Neuronal stem cell (in vitro differentiated cells): ENCODE data around the gene TOX2.

Experiments
- DNase-seq: peaks from one replicate; pipeline ENCODE4 v3.0.0-alpha.2; 2013; ENCODE audit warnings: low spot score
- H2AFZ ChIP-seq: one replicate; pipeline ENCODE4 v1.6.1; 2013; ENCODE audit warnings: mild to moderate bottlenecking, low read length, inconsistent platforms
- H2AK5ac ChIP-seq: 2 replicates; pipeline ENCODE4 v1.6.1; 2013; ENCODE audit warnings: low read depth, mild to moderate bottlenecking, inconsistent platforms, low read length, moderate library complexity, mixed read lengths
- H2BK120ac ChIP-seq: 2 replicates; pipeline ENCODE4 v1.6.1; 2013; ENCODE audit warnings: low read depth, mild to moderate bottlenecking, inconsistent platforms, low read length, moderate library complexity, mixed read lengths
- H2BK12ac ChIP-seq: one replicate; pipeline ENCODE4 v1.6.1; 2013; ENCODE audit warnings: low read length, inconsistent platforms
- H2BK15ac ChIP-seq: 2 replicates; pipeline ENCODE4 v1.6.1; 2013; ENCODE audit warnings: mild to moderate bottlenecking, low read length, inconsistent platforms, mixed read lengths
- H2BK5ac ChIP-seq: one replicate; pipeline ENCODE4 v1.6.1; 2013; ENCODE audit warnings: inconsistent platforms, mild to moderate bottlenecking, low read length, moderate library complexity
- H3K14ac ChIP-seq: one replicate; pipeline ENCODE4 v1.6.1; 2013; ENCODE audit warnings: low read length, inconsistent platforms
- H3K18ac ChIP-seq: 2 replicates; pipeline ENCODE4 v1.6.1; 2013; ENCODE audit warnings: low read length, inconsistent platforms
- H3K23ac ChIP-seq: 2 replicates; pipeline ENCODE4 v1.6.1; 2013; ENCODE audit warnings: low read depth, mild to moderate bottlenecking, mixed read lengths, low read length, inconsistent platforms; ENCODE audit not compliant: poor library complexity
- H3K27ac ChIP-seq: replicated peaks from 3 replicates; pipeline ENCODE4 v1.5.1; 2013; ENCODE audit warnings: low read length, inconsistent platforms
- H3K27me3 ChIP-seq, 3 experiments: 2 replicates each; pipeline ENCODE4 v1.6.1; 2013; ENCODE audit warnings: low read length in 3 of 3, mild to moderate bottlenecking in 2 of 3, inconsistent platforms in 1 of 3, low read depth in 1 of 3, mixed read lengths in 1 of 3, moderate library complexity in 1 of 3; ENCODE audit not compliant: control insufficient read depth in 3 of 3, insufficient read depth in 3 of 3
- H3K36me3 ChIP-seq, 2 donors: replicated peaks in 1 of 2; 2 replicates each; pipeline ENCODE4 v1.6.1; 2013; ENCODE audit warnings: low read length in 2 of 2; ENCODE audit not compliant: control insufficient read depth in 2 of 2, insufficient read depth in 2 of 2
- H3K4ac ChIP-seq: 2 replicates; pipeline ENCODE4 v1.6.1; 2013; ENCODE audit warnings: inconsistent platforms, mild to moderate bottlenecking, low read length, moderate library complexity
- H3K4me1 ChIP-seq, 2 donors: 1 replicate in 1 of 2; 2 replicates in 1 of 2; pipeline ENCODE4 v1.6.1; 2013; ENCODE audit warnings: low read length in 2 of 2, low read depth in 1 of 2; ENCODE audit not compliant: control insufficient read depth in 2 of 2, insufficient read depth in 1 of 2
- H3K4me2 ChIP-seq: one replicate; pipeline ENCODE4 v1.6.1; 2013; ENCODE audit warnings: mild to moderate bottlenecking, low read length, inconsistent platforms; ENCODE audit not compliant: insufficient read depth, poor library complexity, severe bottlenecking
- H3K4me3 ChIP-seq, 2 donors: 2 replicates each; pipeline ENCODE4 v1.5.1; 2013; ENCODE audit warnings: low read length in 2 of 2, mild to moderate bottlenecking in 2 of 2, inconsistent platforms in 1 of 2, moderate library complexity in 1 of 2
- H3K79me1 ChIP-seq: one replicate; pipeline ENCODE4 v1.6.1; 2013; ENCODE audit warnings: low read depth, mild to moderate bottlenecking, inconsistent platforms, low read length, moderate library complexity
- H3K9ac ChIP-seq: one replicate; pipeline ENCODE4 v1.6.1; 2013; ENCODE audit warnings: mild to moderate bottlenecking, low read depth, low read length, inconsistent platforms; ENCODE audit not compliant: poor library complexity
- H3K9me3 ChIP-seq, 2 donors: replicated peaks in 1 of 2; 2 replicates each; pipeline versions ENCODE3 to v1.6.1; 2013; ENCODE audit warnings: low read length in 2 of 2, mild to moderate bottlenecking in 2 of 2, inconsistent platforms in 1 of 2, low read depth in 1 of 2, mixed read lengths in 1 of 2, moderate library complexity in 1 of 2; ENCODE audit not compliant: control insufficient read depth in 2 of 2, insufficient read depth in 1 of 2
- H4K8ac ChIP-seq: one replicate; pipeline ENCODE4 v1.6.1; 2013; ENCODE audit warnings: low read depth, mild to moderate bottlenecking, inconsistent platforms, low read length, moderate library complexity
- H4K91ac ChIP-seq: one replicate; pipeline ENCODE4 v1.6.1; 2013; ENCODE audit warnings: low read length, low read depth, mild to moderate bottlenecking, inconsistent platforms; ENCODE audit not compliant: poor library complexity
- WGBS, 2 donors: extraction: QIAGEN DNeasy Blood & Tissue Kit; methylation state at CpG; one replicate each; pipeline ENCODE4 v1.1.7; 2013; ENCODE audit warnings: missing lambda C conversion rate in 2 of 2, mixed read lengths in 1 of 2; ENCODE audit not compliant: insufficient read length in 2 of 2, insufficient replicate concordance in 1 of 2; ENCODE audit errors: extremely low coverage in 2 of 2; 5-methylcytosine and 5-hydroxymethylcytosine counted together

Gene TOX2

GRCh38 chr20:43946659-43947315 lies 32.1 kb downstream of the TOX2 start:
- Histone ChIP-seq H3K79me1 (no peaks in the 10 kb centered on the region), H4K91ac (no peak overlapping the region), H3K9ac (no peak overlapping the region), H2BK12ac (no peak overlapping the region), H2AK5ac (no peak overlapping the region), H3K4me2 (no peak overlapping the region), H2AFZ (no peak overlapping the region), H3K23ac (no peak overlapping the region), H2BK15ac (no peak overlapping the region), H3K4me1 (peaks cover 0 to 5% of the 10 kb centered on the region in 2 donors), H3K27ac (no peak overlapping the region), H3K9me3 (no peaks in the 10 kb centered on the region), H3K36me3 (no peaks in the 10 kb centered on the region), H3K14ac (no peak overlapping the region), H3K4me3 (no peak overlapping the region), H4K8ac (no peak overlapping the region), H3K18ac (no peak overlapping the region), H2BK120ac (no peak overlapping the region), H3K27me3 (no peaks in the 10 kb centered on the region), H3K4ac (no peak overlapping the region), H2BK5ac (no peak overlapping the region)
- no CpG with 5 or more reads among the region's 9 CpGs for WGBS, 2 donors
- no peak for DNase-seq

GRCh38 chr20:43947316-43947710 lies 32.7 kb downstream of the TOX2 start:
- H4K91ac ChIP-seq = no peak overlapping the region
- no peak overlapping the region for H2AK5ac ChIP-seq
- no CpG with 5 or more reads among the region's 6 CpGs for WGBS, 2 donors
- no peak overlapping the region for H3K23ac ChIP-seq
- no peak for DNase-seq
- no peaks in the 10 kb centered on the region for H3K36me3 ChIP-seq
- H2BK5ac ChIP-seq = no peak overlapping the region
- no peak overlapping the region for H3K4me2 ChIP-seq
- no peaks in the 10 kb centered on the region for H3K79me1 ChIP-seq
- no peak overlapping the region for H3K4ac ChIP-seq
- H3K27me3 ChIP-seq = no peaks in the 10 kb centered on the region
- H4K8ac ChIP-seq = no peak overlapping the region
- no peak overlapping the region for H2AFZ ChIP-seq
- H3K4me3 ChIP-seq = no peak overlapping the region
- no peak overlapping the region for H3K18ac ChIP-seq
- H3K9me3 ChIP-seq = no peaks in the 10 kb centered on the region
- no peak overlapping the region for H3K14ac ChIP-seq
- H2BK120ac ChIP-seq = no peak overlapping the region
- H3K4me1 ChIP-seq = peaks cover 0 to 5% of the 10 kb centered on the region in 2 donors
- no peak overlapping the region for H2BK12ac ChIP-seq
- H3K27ac ChIP-seq = no peak overlapping the region
- H2BK15ac ChIP-seq = no peak overlapping the region
- no peak overlapping the region for H3K9ac ChIP-seq

- Histone ChIP-seq H3K4me3 (no peak overlapping the region), H3K79me1 (no peaks in the 10 kb centered on the region), H2BK120ac (no peak overlapping the region), H3K18ac (no peak overlapping the region), H3K4ac (no peak overlapping the region), H3K27ac (no peak overlapping the region), H4K8ac (no peak overlapping the region), H4K91ac (no peak overlapping the region), H3K4me2 (no peak overlapping the region), H3K4me1 (peaks cover 0 to 5% of the 10 kb centered on the region in 2 donors), H2BK12ac (no peak overlapping the region), H3K27me3 (no peaks in the 10 kb centered on the region), H3K9me3 (no peaks in the 10 kb centered on the region), H2BK15ac (no peak overlapping the region), H3K9ac (no peak overlapping the region), H3K36me3 (no peaks in the 10 kb centered on the region), H3K23ac (no peak overlapping the region), H3K14ac (peak overlapping the region; percentile 11), H2AK5ac (no peak overlapping the region), H2BK5ac (no peak overlapping the region), H2AFZ (no peak overlapping the region)
- WGBS, 2 donors = no CpG with 5 or more reads among the region's 8 CpGs
- no peak for DNase-seq
These were observed 33.8 kb downstream of the TOX2 start for GRCh38 chr20:43948455-43948854.

- peak overlapping the region; percentile 50 for H3K18ac ChIP-seq
- H4K8ac ChIP-seq = no peak overlapping the region
- no peak overlapping the region for H2BK120ac ChIP-seq
- no peaks in the 10 kb centered on the region for H3K36me3 ChIP-seq
- H3K4me2 ChIP-seq = no peak overlapping the region
- H3K14ac ChIP-seq = no peak overlapping the region
- no peak overlapping the region for H3K4ac ChIP-seq
- peaks cover 0 to 6% of the 10 kb centered on the region in 2 donors for H3K4me1 ChIP-seq
- no peaks in the 10 kb centered on the region for H3K9me3 ChIP-seq
- no peak overlapping the region for H3K4me3 ChIP-seq
- H3K27ac ChIP-seq = no peak overlapping the region
- WGBS, 2 donors = no CpG with 5 or more reads among the region's 6 CpGs
- H2BK15ac ChIP-seq = no peak overlapping the region
- H3K79me1 ChIP-seq = no peaks in the 10 kb centered on the region
- DNase-seq = no peak
- H3K23ac ChIP-seq = peak overlapping the region; percentile 38
- H3K9ac ChIP-seq = no peak overlapping the region
- no peak overlapping the region for H2BK12ac ChIP-seq
- H2AK5ac ChIP-seq = no peak overlapping the region
- H4K91ac ChIP-seq = no peak overlapping the region
- H2AFZ ChIP-seq = no peak overlapping the region
- H2BK5ac ChIP-seq = no peak overlapping the region
- no peaks in the 10 kb centered on the region for H3K27me3 ChIP-seq
These were observed 34.6 kb downstream of the TOX2 start for GRCh38 chr20:43949248-43949647.
